ENCODE measurements around the gene FCRL3. TPM values are rescaled to one million over a fixed set of nuclear protein-coding genes. Genes with fewer than 3 reads are reported as not detected.

Gene FCRL3
- total RNA-seq, 1 donor from 2014 or later = not detected

GRCh38 chr1:157682710-157683437 lies 17.7 kb downstream of the FCRL3 start:
- DNase-seq (ENCODE audit: low read depth, low spot score) = no peak

- no peak for DNase-seq (ENCODE audit: low read depth, low spot score)
These were observed 21.8 kb downstream of the FCRL3 start for GRCh38 chr1:157678721-157679120.

GRCh38 chr1:157673008-157673407 lies 27.6 kb downstream of the FCRL3 start:
- DNase-seq (ENCODE audit: low read depth, low spot score) = no peak

- no peak for DNase-seq (ENCODE audit: low read depth, low spot score)
These were observed 28.7 kb downstream of the FCRL3 start for GRCh38 chr1:157671895-157672294.

GRCh38 chr1:157659576-157660247 lies 40.9 kb downstream of the FCRL3 start:
- no peak for DNase-seq (ENCODE audit: low read depth, low spot score)

GRCh38 chr1:157658571-157658970 lies 42.0 kb downstream of the FCRL3 start:
- no peak for DNase-seq (ENCODE audit: low read depth, low spot score)

GRCh38 chr1:157653494-157653873 lies 47.1 kb downstream of the FCRL3 start:
- DNase-seq (ENCODE audit: low read depth, low spot score) = no peak

GRCh38 chr1:157652859-157653493 lies 47.6 kb downstream of the FCRL3 start:
- DNase-seq (ENCODE audit: low read depth, low spot score) = no peak

- DNase-seq (ENCODE audit: low read depth, low spot score) = no peak
These were observed 52.3 kb downstream of the FCRL3 start for GRCh38 chr1:157648317-157648716.

GRCh38 chr1:157646144-157646543 lies 54.4 kb downstream of the FCRL3 start:
- DNase-seq (ENCODE audit: low read depth, low spot score) = no peak

GRCh38 chr1:157641177-157641576 lies 59.4 kb downstream of the FCRL3 start:
- DNase-seq (ENCODE audit: low read depth, low spot score) = no peak

GRCh38 chr1:157639800-157640199 lies 60.8 kb downstream of the FCRL3 start:
- no peak for DNase-seq (ENCODE audit: low read depth, low spot score)

- no peak for DNase-seq (ENCODE audit: low read depth, low spot score)
These were observed 71.8 kb downstream of the FCRL3 start for GRCh38 chr1:157628773-157629172.

Other genes starting within 250 kb of the FCRL3 start
- gene FCRL5, start 148.3 kb downstream of the FCRL3 start, total RNA-seq = under 0.01 TPM in 1 of 2 replicates, not detected in the other
- gene FCRL4, start 102.7 kb downstream of the FCRL3 start, total RNA-seq = not detected in 2 replicates
- gene FCRL2, start 76.4 kb upstream of the FCRL3 start, total RNA-seq = not detected in 2 replicates
- gene FCRL1, start 119.4 kb upstream of the FCRL3 start, total RNA-seq = not detected in 2 replicates
- gene CD5L, start 141.0 kb upstream of the FCRL3 start, total RNA-seq = not detected in 2 replicates

Measured in pulmonary artery endothelial cell (primary cell).